HT-29 (cell line): Measurements from ENCODE around the gene RIN3. TPM values are rescaled to one million over a fixed set of nuclear protein-coding genes. Genes with fewer than 3 reads are reported as not detected.
"Not testable (repeated sequence)": the region's sequence is repeated elsewhere in the genome, so short reads cannot be mapped to it uniquely, and the experiment has no call there.

Experiments
- DNase-seq: peaks from one replicate; pipeline ENCODE4 v3.0.0-alpha.2; 2015; ENCODE audit warnings: low spot score
- total RNA-seq: library from RNA; depleted of rRNA; stranded (reverse); fragments of >200 nt; shearing (Covaris generic); gene quantifications from 2 replicates; pipeline ENCODE4 v1.2.3, GENCODE V29; 2014

RIN3 gene
- total RNA-seq, 1 experiment from 2014 or later, result not detected

- DNase-seq, result no peak
Observed at GRCh38 chr14:92528486-92529100, 15.0 kb downstream of the RIN3 start.

- no peak for DNase-seq
Observed at GRCh38 chr14:92529903-92530302, 16.3 kb downstream of the RIN3 start.

DNA sequence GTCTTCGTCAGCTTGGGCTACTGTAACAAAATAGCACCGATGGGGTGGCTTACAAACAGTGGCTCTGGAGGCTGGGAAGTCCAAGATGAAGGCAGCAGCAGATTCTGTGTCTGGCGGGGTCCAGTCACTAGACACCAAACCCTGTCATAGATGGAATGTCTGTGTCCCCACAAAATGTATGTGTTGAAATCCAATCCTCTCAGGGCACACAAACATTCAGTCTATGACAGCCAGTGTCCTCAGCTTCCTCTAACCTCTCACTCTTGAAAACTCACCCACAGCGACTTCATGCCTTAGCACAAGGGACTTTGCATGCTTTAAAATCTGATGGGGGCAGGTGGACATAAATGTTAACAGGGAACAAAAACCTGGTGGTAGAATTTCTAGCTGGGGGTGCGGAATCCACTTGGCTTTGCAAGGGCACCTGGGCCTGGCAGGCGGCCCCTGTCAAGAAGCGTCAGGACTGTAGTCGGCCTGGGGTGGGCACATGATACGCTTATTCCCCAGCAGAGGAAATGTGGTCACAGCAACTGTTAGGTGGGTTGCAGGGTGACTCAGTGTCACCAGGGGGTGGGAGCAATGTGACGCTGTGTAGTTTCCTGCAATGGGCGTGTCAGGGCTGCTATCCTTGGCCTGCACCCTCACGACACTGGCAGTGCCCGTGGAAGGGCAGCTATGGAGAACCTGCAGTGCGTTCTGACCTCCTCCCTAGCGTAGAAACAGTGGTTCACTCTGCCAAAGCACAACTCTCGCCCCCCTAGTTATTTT is 17.7 kb downstream of the RIN3 start:
- DNase-seq, result no peak

DNA sequence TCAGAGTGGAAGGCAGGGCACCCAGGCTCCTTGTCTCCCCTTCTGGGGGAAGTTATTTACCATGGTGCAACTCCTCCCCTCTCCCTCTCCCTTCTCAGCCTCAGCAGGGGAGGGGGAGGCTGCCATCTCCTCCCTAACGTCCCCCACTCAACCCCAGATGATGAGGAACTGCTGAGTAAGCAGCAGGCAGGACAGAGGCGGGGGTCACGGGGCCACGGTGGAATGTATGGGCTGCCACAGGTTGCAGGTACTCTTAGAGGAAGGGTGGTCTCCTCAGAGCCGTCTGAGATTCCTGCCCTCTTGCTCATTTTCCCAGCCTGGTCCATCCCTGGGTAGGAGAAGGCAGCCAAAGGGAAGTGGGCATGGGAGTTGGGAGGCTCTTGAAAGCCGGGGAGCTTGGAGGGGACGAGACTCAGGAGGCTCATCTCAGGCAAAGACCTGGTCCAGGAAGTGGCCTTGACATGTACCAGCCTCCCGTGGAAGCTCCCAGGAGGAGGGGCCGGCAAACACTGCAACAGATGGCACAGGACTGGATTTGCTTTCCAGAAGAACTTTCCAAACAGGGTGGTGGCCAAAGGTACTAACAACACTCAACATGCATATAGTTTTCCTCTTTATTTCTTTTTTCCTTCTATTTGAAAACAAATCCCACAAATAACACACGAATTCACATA is 19.0 kb downstream of the RIN3 start:
- no peak for DNase-seq

DNA sequence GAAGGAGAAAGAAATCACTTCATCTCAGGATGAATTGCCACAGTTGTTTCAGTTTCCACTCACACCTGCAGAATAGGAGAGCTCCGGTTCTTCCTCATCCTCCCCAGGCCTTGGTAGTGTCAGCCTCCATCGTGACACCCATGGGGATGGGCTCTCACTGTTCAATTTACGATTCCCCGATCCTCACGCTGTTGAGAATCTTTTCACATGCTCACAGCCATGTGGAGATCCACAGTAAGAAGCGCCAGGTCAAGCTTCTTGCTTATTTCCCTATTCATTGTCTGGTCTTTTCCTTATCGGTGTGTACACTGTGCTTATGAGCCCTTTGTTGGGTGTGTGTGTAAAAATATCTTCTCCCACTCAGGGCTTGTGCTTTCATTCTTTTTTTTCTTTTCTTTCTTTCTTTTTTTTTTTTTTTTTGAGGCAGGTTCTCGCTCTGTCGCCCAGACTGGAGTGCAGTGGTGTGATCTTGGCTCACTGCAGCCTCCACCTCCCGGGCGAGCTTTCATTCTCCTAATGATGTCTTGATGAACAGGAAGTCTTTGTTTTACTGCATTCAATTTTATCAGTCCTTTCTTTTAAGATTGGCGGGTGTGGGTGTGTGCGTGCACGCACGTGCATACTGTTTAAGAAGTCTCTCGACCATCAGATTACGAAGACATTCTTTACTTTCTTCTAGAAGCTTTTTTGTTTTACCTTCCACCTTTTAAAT is 21.5 kb downstream of the RIN3 start:
- no peak for DNase-seq

GRCh38 chr14:92536231-92536630 is 22.6 kb downstream of the RIN3 start:
- DNase-seq, result not testable (repeated sequence)

GRCh38 chr14:92538412-92538985 is 24.9 kb downstream of the RIN3 start:
- no peak for DNase-seq

GRCh38 chr14:92539419-92539818 is 25.8 kb downstream of the RIN3 start:
- DNase-seq, result no peak

GRCh38 chr14:92539875-92540274 is 26.3 kb downstream of the RIN3 start:
- no peak for DNase-seq

DNA sequence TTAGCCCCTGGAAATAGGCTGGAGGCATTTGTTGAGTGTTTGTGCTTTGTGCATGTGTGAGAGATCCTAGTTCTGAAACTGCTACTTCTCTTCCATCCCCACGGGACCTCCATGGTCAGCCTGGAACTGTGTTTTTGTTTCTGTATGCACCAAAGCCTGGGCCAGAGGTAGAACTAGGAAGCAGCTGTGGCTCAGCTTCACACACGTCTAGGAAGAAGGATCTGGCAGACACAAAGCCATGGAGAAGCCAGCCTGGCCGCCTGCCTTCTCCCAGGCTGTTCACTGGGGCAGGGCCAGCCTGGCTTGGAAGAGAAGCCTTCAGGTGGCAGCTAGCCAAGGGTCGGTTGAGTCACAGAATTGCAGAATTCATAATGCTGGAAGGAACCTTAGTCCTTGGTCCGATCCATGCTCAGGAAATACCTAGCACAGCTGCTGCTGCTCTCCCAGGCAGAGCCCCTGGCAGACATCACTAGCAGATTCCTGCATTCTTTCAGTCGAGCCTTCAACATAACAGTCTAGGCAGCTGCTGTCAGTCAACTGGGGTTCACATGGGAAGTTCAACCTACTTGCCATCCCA is 27.0 kb downstream of the RIN3 start:
- no peak for DNase-seq

DNA sequence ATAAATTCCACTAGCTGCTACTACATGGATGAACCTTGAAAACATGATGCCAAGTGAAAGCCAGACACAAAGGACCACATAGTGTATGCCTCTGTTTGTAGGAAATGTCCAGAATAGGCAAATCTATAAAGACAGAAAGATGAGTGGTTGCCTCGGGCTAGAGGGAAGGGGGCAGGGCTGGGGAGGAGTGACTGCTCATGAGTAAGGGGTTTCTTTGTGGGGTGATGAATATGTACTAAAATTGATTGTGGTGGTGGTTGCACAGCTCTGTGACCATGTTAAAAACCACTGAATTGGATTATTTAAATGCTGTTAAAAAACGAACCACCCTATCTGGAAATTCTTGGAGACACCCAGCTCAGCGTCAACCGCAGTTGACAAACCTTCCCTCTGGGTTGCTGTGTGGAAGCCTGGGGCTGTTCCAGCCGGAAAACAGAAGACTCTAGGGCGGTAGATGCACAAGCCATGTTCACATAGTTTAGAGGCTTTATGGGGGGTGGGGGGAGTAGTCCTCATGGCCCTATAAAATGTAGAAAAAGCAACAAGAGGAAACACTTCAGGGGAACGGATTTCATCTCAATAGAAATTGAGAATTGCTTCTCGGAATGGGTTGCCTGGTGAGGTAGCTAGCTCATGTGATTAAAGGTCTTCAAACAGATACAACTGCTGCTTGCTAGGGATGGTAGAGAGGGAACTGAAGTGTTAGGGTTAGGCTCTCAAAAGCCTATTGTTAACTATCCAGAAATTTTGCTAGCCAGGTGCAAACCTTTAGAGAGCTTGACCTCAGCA is 29.4 kb downstream of the RIN3 start:
- DNase-seq, result no peak

DNA sequence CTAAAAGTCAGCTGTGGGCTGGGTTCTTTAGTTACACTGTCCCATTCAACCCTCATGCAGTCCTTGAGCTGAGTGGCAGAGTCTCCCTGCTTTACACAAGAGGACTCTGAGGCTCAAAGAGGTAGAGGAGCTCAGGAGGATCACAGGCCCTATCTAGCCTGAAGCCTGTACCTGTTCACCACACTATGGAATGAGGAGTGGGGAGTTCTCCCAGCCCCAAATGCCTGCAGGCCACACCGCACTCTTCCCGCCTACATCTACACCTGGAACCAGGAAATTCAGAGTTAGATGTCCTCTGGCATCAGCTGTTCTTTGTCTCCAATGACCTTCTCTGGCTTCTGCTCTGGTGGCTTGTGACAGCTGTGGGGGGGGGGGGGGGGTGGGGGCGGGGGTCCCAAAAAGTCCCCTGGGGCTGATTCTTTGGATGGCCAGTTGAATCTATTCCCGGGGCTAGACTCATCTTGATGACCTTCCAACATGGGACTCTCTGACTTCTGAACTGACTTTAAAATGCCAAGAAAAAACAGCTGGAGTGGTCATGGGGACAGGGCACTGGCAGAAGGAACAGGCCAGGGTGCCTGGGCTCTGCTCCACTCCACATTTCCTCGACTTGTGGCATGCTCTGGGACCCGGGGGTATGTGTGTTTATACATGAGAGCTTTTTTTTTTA is 30.6 kb downstream of the RIN3 start:
- no peak for DNase-seq

GRCh38 chr14:92546347-92547053 is 32.9 kb downstream of the RIN3 start:
- no peak for DNase-seq

- no peak for DNase-seq
Observed at GRCh38 chr14:92549105-92549858, 35.7 kb downstream of the RIN3 start.

GRCh38 chr14:92549859-92550230 is 36.3 kb downstream of the RIN3 start:
- DNase-seq, result no peak

- no peak for DNase-seq
Observed at GRCh38 chr14:92551044-92551841, 37.7 kb downstream of the RIN3 start.

- no peak for DNase-seq
Observed at GRCh38 chr14:92552066-92552465, 38.5 kb downstream of the RIN3 start.

GRCh38 chr14:92553438-92553837 is 39.9 kb downstream of the RIN3 start:
- DNase-seq, result no peak
